Uterus (tissue), 2 donors: Measurements from ENCODE around the gene JAM3.

Experiments
- CTCF ChIP-seq, 4 experiments: fragments of 200-600 bp in 2 of 4; fragments of 450-650 bp in 2 of 4; sonication (generic) in 2 of 4; IDR thresholded peaks; one replicate each; pipeline ENCODE4 v1.5.1; 2016 to 2019; ENCODE audit warnings: antibody characterized with exemption in 4 of 4, mild to moderate bottlenecking in 2 of 4, moderate library complexity in 1 of 4
- POLR2A ChIP-seq, 2 donors: fragments of 450-650 bp; IDR thresholded peaks; one replicate each; pipeline ENCODE4 v1.6.1; 2016; ENCODE audit warnings: antibody characterized with exemption in 2 of 2, mild to moderate bottlenecking in 1 of 2, moderate library complexity in 1 of 2

- TF ChIP-seq CTCF (IDR thresholded peaks at IDR 0.05) (no peak), POLR2A (IDR thresholded peaks at IDR 0.05) (no peak)
Observed at GRCh38 chr11:134158023-134158422, 89.2 kb downstream of the JAM3 start.
